HFFc6 (cell line): ENCODE measurements around the gene SPACA4. TPM values are rescaled to one million over a fixed set of nuclear protein-coding genes. Genes with fewer than 3 reads are reported as not detected.

Source experiments
- DNase-seq: peaks from one replicate; pipeline ENCODE4 v3.0.0-alpha.2; 2018
- H3K27ac Mint-ChIP-seq: 2 replicates; pipeline ENCODE4 v1.8.0; 2020; ENCODE audit warnings: mild to moderate bottlenecking, mixed read lengths
- H3K27me3 Mint-ChIP-seq: 2 replicates; pipeline ENCODE4 v1.8.0; 2021; ENCODE audit warnings: mild to moderate bottlenecking, moderate library complexity, mixed read lengths; ENCODE audit not compliant: insufficient read depth
- H3K36me3 Mint-ChIP-seq: 2 replicates; pipeline ENCODE4 v1.8.0; 2021; ENCODE audit warnings: low read depth, mixed read lengths
- H3K4me1 Mint-ChIP-seq: 2 replicates; pipeline ENCODE4 v1.8.0; 2020; ENCODE audit warnings: low read depth, mixed read lengths
- H3K4me3 Mint-ChIP-seq: 2 replicates; pipeline ENCODE4 v1.8.0; 2020; ENCODE audit warnings: mild to moderate bottlenecking, moderate library complexity, mixed read lengths
- H3K9me3 Mint-ChIP-seq: 2 replicates; pipeline ENCODE4 v1.8.0; 2020; ENCODE audit warnings: mild to moderate bottlenecking, mixed read lengths
- total RNA-seq, 6 experiments: library from RNA; stranded (reverse); fragmentation: NEBNext Ultra II Directional; extraction: Animal tissue kit (Norgen Biotek cat#: 25700); gene quantifications; 2 replicates in 1 of 6; 3 replicates in 5 of 6; pipeline ENCODE4 v1.2.3, GENCODE V29; 2021
- TF ChIP-seq, protein P1 (sequence below): fragments of 200-600 bp; sonication (generic); IDR thresholded peaks from 2 replicates; pipeline ENCODE4 v1.5.0; 2021; ENCODE audit warnings: antibody characterized with exemption, mild to moderate bottlenecking

Gene SPACA4
- total RNA-seq, 6 experiments from 2014 or later = not detected

DNA sequence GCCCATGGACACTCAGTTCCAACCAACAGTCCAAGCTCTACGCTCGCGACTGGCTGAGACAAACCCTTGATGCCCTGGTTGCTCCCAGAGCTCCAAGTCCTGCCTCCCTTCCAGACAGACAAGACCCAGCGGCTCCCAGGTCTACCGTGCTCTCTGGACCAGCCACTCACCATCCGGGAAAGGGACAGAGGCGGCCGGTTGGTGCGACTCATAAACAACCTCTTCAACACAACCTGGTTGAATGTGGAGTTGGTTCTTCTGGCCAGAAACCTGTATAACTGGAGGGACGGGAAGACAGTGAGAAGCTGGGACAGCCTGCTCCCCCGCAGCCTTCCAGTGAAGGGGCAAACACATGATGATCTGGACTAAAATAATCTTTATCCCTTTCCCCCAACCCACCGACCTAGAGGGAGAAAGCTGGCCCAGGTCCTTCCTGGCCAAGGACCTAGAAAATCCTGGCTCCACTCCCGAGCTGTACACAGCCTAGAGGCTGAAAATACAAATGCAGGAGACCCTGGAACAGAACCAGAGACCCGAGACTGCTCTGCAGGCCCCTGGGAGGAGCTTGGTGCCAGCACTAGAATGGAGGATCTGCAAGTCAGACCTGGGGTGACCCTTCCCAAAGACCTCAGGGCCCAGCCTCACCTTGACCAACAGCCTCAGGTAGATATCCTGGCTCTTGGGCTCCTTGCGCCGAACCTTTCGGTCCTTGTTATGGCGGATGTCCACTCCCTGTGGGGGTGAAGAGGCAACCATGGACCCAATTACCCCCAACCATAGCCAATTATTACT lies 10.8 kb downstream of the SPACA4 start:
- Mint-ChIP-seq H3K36me3 (peaks cover 43% of the 10 kb centered on the region), H3K27ac (peak overlapping the region; percentile 99), H3K9me3 (no peaks in the 10 kb centered on the region), H3K4me1 (peaks cover 31% of the 10 kb centered on the region), H3K27me3 (peaks cover 20% of the 10 kb centered on the region), H3K4me3 (peak overlapping the region; percentile 94)
- DNase-seq = no peak
- TF ChIP-seq, protein P1, sequence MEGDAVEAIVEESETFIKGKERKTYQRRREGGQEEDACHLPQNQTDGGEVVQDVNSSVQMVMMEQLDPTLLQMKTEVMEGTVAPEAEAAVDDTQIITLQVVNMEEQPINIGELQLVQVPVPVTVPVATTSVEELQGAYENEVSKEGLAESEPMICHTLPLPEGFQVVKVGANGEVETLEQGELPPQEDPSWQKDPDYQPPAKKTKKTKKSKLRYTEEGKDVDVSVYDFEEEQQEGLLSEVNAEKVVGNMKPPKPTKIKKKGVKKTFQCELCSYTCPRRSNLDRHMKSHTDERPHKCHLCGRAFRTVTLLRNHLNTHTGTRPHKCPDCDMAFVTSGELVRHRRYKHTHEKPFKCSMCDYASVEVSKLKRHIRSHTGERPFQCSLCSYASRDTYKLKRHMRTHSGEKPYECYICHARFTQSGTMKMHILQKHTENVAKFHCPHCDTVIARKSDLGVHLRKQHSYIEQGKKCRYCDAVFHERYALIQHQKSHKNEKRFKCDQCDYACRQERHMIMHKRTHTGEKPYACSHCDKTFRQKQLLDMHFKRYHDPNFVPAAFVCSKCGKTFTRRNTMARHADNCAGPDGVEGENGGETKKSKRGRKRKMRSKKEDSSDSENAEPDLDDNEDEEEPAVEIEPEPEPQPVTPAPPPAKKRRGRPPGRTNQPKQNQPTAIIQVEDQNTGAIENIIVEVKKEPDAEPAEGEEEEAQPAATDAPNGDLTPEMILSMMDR = no peak

DNA sequence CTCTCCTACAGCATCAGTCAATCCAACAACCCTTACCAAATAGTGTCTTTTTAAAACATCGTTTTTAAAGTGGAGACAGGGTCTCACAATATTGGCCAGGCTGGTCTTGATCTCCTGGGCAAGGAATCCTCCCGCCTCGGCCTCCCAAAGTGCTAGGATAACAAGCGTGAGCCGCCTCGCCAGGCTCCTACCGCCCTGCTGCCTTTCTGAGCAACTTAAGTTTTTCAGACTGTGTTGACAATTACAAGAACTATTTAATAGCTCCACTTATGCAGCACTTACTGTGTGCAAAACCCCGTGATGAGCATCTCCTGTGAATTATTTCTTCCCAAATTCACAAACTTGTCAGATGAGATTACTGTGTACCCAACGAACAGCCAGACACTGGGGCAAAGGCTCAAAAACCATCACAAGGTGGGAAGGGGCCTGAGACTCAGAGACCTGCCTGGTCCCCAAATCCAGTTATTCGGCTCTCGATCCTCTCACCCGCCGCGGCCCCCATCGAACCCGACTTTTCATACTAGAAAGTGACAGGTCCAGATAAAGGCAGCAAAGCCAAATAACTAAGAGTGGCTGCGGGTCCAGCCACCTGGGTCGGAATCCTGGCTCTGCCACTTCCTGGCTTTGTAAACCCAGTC lies 11.9 kb downstream of the SPACA4 start:
- Mint-ChIP-seq H3K36me3 (peaks cover 48% of the 10 kb centered on the region), H3K9me3 (no peaks in the 10 kb centered on the region), H3K27me3 (peaks cover 20% of the 10 kb centered on the region), H3K27ac (peak overlapping the region; percentile 99), H3K4me3 (peak overlapping the region; percentile 94), H3K4me1 (peaks cover 38% of the 10 kb centered on the region)
- TF ChIP-seq, protein P1 = no peak
- no peak for DNase-seq

DNA sequence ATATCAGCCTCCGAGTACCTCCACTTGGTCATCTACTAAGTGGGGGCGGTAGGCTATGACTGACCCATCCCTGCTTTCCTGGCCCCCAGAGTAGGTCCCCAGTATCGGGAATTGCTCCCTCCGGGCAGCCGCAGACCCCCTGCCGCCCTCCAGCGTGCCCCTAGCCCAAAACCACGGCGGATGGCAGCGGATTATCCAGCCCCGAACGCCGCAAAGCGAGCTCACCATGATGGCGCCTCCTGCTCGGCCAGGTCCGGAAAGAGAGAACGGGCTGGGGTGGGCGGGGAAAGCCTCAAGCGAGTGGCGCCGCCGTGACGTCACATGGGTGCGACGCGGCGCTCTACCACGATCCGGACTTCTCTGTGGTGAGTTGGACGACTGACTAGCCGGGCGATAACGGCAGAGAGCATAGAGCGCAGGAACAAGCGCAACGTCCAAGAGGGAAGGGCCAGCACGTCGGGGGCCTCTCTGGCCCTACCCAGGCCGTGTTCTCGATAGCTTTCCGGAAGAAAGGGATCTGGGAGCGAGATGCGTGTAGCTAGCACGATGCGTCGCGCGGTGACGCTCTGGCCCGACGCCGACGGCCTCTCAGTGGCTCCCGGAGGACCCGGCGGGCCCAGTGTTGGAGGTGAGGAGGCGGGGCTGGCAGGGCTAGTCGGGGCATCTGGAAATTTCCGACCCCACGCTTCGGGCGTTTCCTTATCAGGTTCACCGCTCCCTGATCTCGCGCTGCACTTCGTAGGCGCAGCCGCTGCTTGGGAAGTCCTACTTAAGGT lies 12.6 kb downstream of the SPACA4 start, which contains the start of the genes RPL18 and SPHK2:
TSS of gene RPL18 (minus strand) at position 263 of the 776 bp plus-strand sequence. CDS start at position 228, 35 bp downstream.
TSS of gene SPHK2 (plus strand) at position 591 of the 776 bp plus-strand sequence. CDS start 1,009 bp downstream, outside the sequence.
- Mint-ChIP-seq H3K4me1 (peaks cover 46% of the 10 kb centered on the region), H3K27me3 (peaks cover 13% of the 10 kb centered on the region), H3K9me3 (no peaks in the 10 kb centered on the region)

DNA sequence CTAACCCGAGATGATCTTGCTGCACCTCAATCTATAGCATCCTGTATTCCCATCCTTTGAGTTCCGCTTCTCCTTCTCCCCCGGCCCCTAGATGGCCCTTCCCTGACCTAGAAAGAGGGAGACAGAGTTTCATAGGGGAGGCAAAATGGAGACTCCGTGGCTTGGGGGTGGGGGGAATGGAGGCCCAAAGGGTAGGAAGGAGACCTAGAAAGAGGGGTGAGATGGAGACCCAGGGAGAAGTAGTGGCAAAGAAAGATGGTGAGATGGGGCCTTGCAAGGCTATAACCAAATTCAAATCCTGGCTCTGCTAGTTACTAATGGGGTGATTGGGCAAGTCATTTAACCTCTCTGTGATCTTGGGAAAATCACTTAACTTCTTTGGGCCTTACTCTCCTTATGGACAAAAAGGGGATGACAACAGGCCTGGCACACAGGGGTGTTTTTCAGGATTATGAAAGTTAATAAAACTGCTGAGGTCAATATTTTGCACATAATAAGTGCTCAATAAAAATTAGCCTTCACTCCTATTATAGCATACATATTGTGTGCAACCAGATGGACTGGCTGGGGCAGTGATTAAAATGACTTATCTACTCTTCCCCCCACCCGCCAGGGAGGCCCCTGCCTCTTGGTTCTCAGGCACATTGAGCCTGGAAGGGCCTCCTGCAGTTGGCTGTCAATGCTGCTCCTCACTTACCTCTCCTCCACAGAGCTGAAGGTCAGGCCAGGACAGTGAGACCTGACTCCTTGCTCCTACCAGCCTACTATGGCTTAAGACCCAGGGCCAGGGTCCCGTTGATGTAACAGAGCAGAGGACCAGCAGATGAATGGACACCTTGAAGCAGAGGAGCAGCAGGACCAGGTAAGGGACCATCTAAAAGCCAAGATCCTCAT lies 13.4 kb downstream of the SPACA4 start:
- Mint-ChIP-seq H3K27ac (peak overlapping the region; percentile 99), H3K4me1 (peaks cover 48% of the 10 kb centered on the region), H3K36me3 (peaks cover 55% of the 10 kb centered on the region), H3K9me3 (no peaks in the 10 kb centered on the region), H3K27me3 (peaks cover 9% of the 10 kb centered on the region), H3K4me3 (peak overlapping the region; percentile 94)
- peak; percentile 53 for DNase-seq
- TF ChIP-seq, protein P1 = peak; percentile 48

More for the DNA sequence above, 12.6 kb downstream of the SPACA4 start, which contains the start of the genes RPL18 and SPHK2:
- TF ChIP-seq, protein P1 = no peak
- peak within 1 kb of the TSS; percentile 99 for H3K27ac Mint-ChIP-seq
- DNase-seq = peak; percentile 100
- H3K36me3 Mint-ChIP-seq = peaks cover 55% of the 10 kb centered on the region
- H3K4me3 Mint-ChIP-seq = peak within 1 kb of the TSS; percentile 94
